Sciatic nerve (tissue), 2 donors: ENCODE data around the gene FRMD5. TPM values are rescaled to one million over a fixed set of nuclear protein-coding genes. Genes with fewer than 3 reads are reported as not detected.

Experiments used
- ATAC-seq: fragments of 200-7000 bp; cut with Tn5 transposase; one replicate; pipeline ENCODE4 v1.9.1; 2020; ENCODE audit warnings: mild to moderate bottlenecking, moderate library complexity
- DNase-seq: peaks from one replicate; pipeline ENCODE4 v3.0.0-alpha.2; 2020; ENCODE audit warnings: low spot score
- intact Hi-C: fragments of 100-400 bp; cut with DNase I; formaldehyde crosslinking; loops from one replicate; pipeline ENCODE4 v1.14.2; 2022
- total RNA-seq: library from RNA; stranded (reverse); fragmentation: NEBNext Ultra II Directional; extraction: Animal tissue kit (Norgen Biotek cat#: 25700); gene quantifications from one replicate; pipeline ENCODE4 v1.2.1, GENCODE V29; 2021
- donor health status: DM: no; HTN: no; CAD: no.
- donor health status: DM: no; HTN: no; CAD: no.

Gene FRMD5
- total RNA-seq, 1 donor from 2014 or later: 6.7 TPM

- intact Hi-C loops: no loop called here
- ATAC-seq (peak; percentile 83), DNase-seq (no peak)
These were observed 92.3 kb downstream of the FRMD5 start for GRCh38 chr15:44102675-44103254.

GRCh38 chr15:44101944-44102343 lies 93.1 kb downstream of the FRMD5 start:
- DNase-seq (no peak), ATAC-seq (no peak)
- intact Hi-C loops: no loop called here

- ATAC-seq (no peak), DNase-seq (no peak)
- intact Hi-C loops: no loop called here
These were observed 93.8 kb downstream of the FRMD5 start for GRCh38 chr15:44101286-44101685.

- DNase-seq (no peak), ATAC-seq (no peak)
- intact Hi-C loops: no loop called here
These were observed 95.4 kb downstream of the FRMD5 start for GRCh38 chr15:44099671-44100070.

DNA sequence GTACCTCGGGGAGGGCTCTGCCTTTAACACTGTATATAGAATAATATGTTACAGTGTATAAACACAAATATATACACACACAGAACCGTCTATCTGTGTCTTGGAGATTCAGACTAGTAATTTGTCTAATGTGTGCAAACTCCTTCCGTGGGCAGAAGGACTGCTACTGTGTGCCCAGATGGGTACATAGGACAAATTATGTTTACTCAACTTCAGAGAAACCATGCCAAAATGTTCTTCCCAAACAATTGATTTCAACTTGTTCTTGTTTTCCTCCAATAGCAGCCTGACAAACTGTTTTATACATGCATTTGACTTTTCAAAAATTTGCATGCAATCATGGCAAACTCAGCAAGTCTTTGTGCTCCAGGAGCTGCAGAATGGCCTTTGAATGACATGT lies 97.5 kb downstream of the FRMD5 start:
- DNase-seq: no peak
- intact Hi-C loops: no loop called here
- ATAC-seq: no peak

GRCh38 chr15:44096596-44096995 lies 98.5 kb downstream of the FRMD5 start:
- no peak for DNase-seq
- no peak for ATAC-seq
- intact Hi-C loops: no loop called here

DNA sequence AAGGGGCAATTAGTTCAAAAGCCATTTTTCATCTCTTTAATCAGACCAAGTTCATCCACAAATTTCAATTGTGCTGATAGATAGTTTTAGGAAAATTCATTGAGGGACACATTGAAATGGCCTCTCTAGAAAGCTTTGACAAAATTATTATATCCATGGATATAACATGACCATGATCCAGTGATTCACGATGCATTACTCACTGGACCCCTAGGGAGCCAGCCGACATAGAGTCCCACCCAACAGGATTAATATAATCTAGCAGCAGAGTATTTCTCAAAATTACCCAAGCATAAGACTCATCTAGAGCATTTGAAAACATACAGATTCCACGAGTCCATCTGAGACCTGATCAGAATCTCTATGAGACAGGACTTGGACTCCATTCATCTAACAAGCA lies 100.3 kb downstream of the FRMD5 start:
- no peak for ATAC-seq
- intact Hi-C loops: no loop called here
- DNase-seq: no peak

DNA sequence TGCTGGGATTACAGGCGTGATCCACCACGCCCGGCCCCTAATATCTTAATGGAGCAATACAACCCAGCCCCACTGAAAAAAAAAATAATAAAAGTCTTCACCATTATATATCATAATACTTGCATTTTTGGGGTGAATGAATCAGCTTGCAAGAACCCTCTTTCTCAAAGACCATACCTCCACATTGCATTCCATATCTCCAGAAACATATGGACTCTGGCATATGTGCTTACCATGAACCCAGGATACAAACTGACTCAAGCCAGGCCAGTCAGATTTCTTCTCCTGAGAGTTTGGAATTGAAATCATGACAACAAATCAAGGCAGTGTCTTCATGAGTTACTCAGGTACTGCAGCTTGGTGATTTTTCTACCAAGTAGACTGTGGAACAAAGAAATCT lies 101.2 kb downstream of the FRMD5 start:
- DNase-seq (no peak), ATAC-seq (no peak)
- intact Hi-C loops: no loop called here

DNA sequence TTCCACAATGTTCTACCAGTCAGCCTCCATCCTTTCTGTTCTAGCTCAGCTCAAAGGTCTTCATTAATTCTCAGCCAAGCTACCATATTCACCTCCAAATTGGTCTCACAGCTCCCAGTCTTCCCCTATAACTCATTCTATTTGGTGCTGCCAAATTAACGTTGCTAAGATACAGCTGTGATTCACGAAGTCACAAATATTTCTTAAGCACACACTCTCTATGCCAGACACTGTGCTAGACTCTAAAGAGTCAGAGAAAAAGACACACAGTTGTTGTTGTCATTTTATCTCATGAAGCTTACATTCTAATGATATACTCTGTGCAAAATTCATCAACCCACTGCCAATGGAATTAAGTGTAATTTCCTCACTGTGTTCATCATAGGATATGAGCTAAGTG lies 102.8 kb downstream of the FRMD5 start:
- ATAC-seq (no peak), DNase-seq (no peak)
- intact Hi-C loops: no loop called here

- ATAC-seq (no peak), DNase-seq (no peak)
- intact Hi-C loops: no loop called here
These were observed 107.2 kb downstream of the FRMD5 start for GRCh38 chr15:44087578-44088465.

DNA sequence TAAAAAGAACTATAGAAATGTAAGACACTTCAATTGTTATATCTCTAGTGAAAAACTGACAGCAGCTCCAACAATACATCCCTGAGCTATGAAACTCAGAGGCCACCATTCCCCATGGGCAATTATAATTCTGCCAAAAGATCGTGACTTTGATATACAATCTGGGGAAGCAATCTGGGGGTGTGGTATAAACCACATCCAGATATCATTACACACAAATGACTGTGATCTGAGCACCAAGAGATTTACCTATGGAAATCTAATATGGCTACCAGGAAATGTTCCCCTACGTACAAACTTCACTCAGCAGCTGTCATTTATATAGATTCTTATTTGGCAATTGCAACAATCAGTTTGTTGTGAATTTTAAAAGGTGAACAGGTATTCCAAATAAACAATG lies 110.3 kb downstream of the FRMD5 start:
- DNase-seq: no peak
- no peak for ATAC-seq
- intact Hi-C loops: no loop called here

GRCh38 chr15:44084171-44084570 lies 110.9 kb downstream of the FRMD5 start:
- no peak for ATAC-seq
- no peak for DNase-seq
- intact Hi-C loops: no loop called here

DNA sequence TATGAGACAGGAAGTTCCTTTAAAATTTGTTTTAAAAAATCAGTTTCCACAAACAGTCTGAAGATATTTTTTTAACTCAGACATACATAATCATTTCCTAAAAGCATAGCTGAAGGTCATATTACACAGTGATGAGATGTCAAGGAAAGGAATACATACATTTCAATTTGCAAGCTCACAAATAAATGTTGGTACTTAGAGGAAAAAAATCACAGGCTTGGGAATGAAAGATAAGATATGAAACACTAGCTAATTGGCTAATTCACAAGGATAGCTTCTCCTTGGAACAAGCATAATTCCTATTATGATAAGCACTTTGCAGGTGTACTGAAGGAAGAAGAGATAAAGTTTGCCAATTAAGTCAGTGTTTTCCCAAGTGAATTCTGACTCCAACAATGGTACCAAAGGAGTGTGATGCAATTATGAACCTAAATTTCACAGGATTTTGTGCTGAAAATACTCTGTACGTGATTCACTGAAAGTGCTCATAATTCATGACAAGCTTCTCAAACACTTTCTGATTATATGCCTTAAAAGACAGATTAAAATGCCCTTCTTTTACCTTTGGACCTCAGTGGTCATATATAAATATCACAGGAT lies 112.4 kb downstream of the FRMD5 start:
- DNase-seq (no peak), ATAC-seq (no peak)
- intact Hi-C loops: no loop called here

DNA sequence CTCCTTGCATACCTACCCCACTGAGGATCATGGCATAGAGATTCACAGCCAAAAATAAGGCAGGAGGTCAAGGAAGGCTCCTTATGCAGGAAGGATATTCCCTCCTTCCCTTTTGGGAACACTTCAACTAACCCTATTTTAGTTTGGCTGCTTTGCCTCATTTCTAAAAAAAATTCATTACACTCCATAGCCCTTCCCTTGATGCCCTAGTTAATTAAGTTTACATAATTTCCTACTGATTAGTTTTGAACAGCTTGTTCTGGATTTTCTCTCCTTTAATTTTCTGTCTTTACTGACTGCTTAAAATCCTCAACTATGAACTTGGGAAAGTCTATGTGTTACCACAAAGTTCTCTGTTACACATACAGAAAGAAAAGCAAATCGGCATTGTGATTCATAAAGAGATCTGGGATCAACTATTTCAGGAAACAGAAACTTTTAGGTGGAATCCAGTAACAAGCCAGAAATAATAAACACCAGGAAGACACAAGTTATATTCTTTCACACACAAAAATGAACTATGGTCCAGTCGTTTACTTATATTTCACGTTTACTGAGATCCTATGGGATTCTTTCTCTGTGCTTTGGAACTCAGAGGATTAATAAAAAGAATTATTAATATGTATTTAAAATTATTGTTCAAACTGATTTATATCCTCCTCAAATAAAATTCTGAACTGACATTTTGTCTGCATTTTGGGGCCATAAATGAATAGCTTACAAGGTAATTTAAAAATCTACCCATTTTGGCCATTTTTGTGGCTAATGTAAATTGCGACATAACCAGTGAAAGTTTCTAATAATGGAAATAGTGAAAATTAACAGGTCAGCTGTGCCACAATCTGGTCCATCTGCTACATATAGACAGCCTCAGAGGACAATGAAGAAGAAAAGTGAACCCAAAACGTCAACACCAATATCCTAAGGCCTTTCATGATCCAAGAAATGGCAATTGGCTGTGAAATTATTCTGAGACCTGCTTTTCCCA lies 113.8 kb downstream of the FRMD5 start:
- intact Hi-C loops: no loop called here
- DNase-seq: no peak
- ATAC-seq: no peak

DNA sequence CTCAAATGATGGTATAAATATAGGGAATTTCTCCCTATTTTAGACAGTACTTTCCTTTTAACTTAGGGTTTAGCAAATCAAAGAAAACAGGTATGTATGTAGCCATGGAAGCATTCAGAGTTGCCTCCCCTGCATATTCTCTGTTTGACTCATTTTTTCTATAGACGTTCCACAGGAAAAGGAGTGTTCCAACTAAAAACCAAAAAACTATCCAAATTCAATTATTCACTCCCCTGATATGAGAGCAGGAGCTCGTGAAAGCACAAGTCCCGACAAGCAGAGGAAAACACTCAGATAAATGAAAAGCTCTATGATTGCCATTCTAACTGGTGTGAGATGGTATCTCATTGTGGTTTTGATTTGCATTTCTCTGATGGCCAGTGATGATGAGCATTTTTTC lies 119.5 kb downstream of the FRMD5 start:
- DNase-seq (no peak), ATAC-seq (no peak)
- intact Hi-C loops: no loop called here

- ATAC-seq (no peak), DNase-seq (no peak)
- intact Hi-C loops: no loop called here
These were observed 125.6 kb downstream of the FRMD5 start for GRCh38 chr15:44069489-44069888.

DNA sequence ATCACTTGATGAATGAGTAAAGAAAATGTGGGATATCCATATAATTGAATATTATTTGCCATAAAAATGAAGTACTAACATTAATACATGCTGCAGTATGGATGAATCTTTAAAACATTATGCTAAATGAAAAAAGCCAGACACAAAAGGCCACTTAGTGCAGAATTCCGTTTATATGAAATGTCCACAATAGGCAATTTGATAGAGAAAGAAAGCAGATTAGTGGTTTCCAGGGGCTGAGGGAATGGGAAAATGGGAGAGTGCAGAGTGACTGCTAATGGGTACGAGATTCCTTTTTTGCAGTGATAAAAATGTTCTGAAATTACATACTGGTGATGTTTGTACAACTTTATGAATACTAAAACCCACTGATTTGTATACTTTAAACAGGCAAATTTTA lies 126.7 kb downstream of the FRMD5 start:
- ATAC-seq (no peak), DNase-seq (no peak)
- intact Hi-C loops: no loop called here

DNA sequence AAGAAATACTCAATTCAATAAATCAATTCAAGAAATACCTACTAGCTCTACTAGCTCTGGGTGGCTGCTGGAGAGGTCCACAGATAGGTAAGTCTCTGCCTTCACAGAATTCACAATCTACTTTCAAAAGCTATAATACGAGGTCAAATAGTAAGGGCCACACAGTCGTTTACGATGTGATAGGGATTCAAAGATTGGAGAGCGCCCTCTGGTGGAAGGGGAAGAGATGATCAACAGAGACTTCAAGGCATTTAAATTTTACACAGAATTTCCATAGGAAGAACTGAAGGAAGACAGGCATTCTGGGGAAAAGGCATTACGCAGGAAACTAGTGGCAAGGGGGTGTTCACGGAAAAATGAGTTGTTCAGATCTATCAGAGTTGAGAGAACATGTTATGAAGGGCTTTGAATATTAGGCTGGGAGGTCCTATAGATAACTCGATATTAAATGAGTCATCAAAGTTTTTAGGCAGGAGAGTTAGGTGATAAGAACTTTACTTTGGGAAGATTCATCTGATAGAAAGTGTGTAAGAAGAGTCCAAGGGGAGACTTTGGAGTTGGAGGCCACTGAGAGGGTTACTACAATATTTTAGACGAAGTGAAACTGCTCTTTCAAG lies 128.8 kb downstream of the FRMD5 start:
- DNase-seq (peak; percentile 64), ATAC-seq (no peak)
- intact Hi-C loops: no loop called here

- ATAC-seq (no peak), DNase-seq (no peak)
- intact Hi-C loops: no loop called here
These were observed 130.4 kb downstream of the FRMD5 start for GRCh38 chr15:44064706-44065105.
